ENCODE results near the gene ZYX.
"Not testable (repeated sequence)": the region's sequence is repeated elsewhere in the genome, so short reads cannot be mapped to it uniquely, and the experiment has no call there.

ZYX gene

DNA sequence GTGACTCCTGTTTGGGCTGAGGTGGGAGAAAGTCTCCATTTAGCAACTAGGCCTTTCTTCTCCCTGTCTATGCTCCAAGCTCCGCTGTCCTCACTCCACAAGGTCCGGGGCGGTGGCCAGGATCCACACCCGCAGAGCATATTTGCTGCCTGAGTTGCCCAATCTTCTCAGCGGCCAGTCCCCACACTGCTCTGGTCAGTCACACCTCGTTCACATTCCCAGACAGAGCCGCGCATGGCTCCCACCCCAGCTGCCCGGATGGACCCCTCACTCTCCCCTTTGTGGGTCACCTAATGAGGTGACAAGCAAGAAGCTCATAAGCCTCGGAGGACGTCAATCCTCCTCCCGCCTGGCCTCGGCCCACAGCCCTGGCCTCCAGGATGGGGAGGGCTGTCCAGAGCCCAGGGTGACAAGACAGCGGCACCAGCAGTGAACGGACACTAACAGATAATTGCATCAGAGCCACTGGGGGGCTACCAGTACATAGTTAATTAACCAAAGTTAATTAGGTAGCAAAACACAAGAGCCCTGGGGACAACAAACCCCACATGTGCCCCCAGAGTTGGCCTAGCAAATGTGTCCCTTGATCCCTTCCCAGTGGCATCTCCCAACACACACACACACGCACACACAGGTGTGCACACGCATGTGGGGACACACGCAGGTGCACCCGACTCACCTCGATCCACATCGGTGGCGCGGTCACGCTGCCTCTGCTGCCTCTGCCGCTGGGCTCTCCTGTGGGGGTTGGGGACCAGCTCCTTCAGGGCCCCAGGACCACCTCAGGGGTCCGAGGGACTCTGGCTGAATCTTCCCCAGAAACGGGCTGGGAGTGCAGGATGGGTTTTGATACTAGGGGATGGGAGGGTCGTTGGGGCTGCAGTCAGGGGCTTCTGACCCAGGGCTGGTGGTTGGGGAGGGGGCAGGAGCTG is 15.7 kb downstream of the ZYX start:
- DNase-seq (ENCODE audit: low read depth in 2 of 2): no peak

DNA sequence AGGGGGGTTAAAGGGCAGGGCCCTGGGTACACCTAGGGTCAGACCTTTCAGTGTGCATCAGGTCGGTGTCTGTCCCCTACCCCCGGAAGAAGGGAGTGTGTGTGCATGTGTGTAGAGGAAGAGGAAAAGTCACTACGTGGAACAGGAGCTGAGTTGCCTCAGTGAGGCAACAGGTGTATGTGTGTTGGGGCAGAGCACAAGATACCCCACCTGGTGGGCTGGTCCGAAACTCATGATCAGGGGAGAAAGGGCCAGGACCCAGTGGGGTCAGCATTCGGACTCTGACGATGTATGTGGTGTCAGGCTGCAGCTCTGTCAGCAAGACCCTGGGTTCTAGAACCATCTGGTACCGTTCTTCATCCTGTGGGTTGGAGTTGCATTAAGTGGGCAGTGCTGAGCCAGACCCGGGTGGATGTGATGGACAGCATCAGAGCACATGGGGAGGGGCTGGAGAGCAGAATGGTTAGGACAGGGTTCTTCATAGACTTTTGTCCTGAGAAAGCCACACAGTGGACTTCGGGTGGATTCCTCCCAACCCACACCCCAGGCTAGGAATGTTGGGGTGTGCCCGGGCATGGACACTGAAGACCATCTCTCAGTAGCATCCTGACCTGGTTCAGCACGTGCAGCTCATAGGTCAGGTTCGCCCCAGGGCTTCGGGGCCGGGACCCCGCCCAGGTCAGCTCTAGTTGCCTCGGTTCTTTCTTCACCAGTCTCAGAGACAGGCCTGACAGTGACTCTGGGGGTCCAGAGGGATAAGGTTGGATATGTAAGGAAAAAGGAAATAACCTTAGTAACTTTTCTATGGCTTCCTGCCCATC is 16.8 kb downstream of the ZYX start:
- DNase-seq (ENCODE audit: low read depth in 2 of 2): no peak

DNA sequence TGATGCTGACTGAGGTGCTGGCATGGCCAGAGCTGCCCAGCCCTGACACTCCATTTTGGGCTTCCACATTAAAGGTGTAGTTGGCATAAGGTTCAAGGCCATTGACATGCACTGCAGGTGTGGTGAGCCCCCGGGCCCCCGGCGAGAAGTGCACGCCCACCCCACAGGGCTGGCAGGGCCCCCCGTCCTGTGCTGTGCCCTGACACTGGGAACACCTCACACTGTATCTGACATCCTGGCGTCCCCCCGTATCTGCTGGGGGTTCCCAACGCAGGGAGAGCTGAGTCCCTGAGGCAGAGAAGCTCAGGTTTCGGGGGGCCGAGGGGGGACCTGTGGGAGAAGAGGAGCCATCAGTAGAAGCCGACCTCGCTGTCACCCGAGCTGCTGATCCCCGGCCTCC is 17.5 kb downstream of the ZYX start:
- no peak for DNase-seq (ENCODE audit: low read depth in 2 of 2)

DNA sequence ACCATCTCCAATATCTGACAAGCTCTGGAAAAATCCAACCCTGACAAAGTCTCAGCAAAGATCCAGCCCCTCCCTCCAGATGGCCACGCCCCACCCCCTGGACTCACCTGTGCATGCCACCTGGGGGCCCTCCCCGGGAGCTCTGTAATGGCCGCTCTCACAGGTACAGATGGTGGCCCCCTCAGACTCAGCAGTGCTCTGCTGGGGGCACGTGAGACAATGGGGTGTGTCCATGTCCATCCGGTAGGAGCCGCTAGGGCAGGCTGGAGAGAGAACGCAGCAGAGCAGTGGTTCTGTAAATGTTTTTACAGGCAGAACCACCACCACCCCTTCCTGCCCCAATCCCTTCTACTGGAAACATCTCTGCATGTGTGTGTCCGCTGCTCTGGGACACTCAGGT is 18.0 kb downstream of the ZYX start:
- DNase-seq (ENCODE audit: low read depth in 2 of 2): no peak

DNA sequence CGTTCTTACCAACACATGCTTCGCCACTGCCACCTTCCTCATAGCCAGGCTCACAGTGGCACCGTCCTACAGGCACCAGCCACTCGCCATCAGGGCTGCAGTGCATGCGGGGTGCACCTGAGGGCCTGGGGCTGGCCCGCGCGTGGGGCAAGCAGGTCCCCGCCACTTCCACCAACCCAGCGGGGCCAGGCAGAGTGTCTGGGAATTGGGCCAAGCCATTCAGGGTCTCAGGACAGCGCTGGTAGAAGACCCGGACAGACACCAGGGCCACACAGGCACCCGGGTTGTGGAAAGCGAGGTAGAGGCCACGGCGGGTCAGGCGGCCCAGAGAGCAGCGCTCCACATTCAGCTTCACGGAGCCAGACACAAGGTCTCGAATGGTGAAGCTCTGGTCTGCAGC is 18.5 kb downstream of the ZYX start:
- no peak for DNase-seq (ENCODE audit: low read depth in 2 of 2)

DNA sequence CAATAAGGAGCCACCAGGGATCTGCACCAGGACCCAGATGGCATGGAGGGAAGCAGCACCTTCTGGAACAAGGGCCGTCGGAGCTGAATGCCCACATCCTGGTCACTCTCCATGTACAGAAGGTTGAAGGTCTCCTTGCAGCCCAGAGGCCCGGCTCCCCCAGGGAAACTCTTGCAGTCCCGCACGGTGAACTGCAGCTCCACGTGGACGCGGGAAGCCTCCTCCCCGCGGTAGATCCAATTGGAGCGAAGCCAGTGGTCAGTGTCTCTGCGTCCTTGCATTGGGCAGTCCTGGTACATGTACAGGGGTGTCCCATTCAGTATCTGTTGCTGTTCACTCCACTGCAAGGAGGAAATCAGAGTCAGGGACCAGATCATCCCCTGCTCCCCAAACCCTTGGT is 20.1 kb downstream of the ZYX start:
- DNase-seq (ENCODE audit: low read depth in 2 of 2): no peak

DNA sequence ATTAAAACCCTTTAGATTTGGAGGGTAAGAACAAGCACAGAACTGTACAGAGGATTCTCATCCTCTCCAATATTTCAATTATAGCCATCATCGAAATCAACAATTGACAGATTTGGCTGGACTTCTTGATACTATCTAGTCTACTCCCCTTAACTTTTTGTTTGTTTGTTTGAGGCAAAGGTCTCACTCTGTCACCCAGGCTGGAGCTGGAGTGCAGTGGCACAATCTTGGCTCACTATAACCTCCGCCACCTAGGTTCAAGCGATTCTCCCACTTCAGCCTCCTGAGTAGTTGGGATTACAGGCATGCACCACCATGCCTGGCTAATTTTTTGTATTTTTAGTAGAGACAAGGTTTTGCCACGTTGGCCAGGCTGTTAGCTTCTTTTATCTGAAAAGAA is 21.1 kb downstream of the ZYX start:
- not testable (repeated sequence) for DNase-seq (ENCODE audit: low read depth in 2 of 2)

DNA sequence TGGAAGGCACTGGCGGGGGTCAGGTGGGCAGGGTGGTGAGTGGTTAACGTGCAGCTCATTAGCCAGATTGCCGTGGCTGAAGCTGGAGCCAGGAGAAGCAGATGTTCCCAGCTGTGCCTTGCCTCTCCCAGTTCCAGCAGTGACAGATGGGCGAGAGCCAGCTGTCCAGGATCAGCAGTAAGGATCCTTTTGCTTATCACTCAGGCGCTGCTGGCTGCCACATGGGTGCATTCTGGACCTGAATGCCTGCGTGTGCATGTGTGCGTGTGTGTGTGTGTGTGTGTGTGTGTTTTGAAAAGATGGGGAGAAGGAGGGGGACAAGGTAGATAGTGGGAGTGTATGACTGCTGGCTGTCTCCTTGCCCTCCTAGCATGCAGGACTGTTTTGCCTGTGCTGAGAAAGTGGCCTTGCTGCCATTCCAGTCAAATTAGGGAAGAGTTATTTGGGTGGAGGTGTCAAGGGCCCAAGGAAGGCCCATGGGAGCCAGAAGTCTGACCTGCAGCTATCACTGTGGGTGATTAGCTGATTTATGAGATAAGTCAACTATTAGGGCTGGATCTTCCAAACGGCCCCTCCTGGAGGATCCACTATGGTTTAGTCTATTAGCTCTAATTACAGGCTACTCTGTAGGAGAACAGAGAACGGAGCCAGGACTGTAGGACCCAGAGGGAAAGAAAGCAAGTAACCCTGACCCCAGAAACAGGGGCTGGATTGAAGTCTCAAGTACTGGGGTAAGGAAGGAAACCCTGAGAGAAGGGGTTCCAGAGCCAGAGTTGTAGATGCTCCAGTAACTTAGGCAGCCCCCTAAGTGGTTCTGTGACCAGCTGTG is 24.2 kb downstream of the ZYX start:
- no peak for DNase-seq (ENCODE audit: low read depth in 2 of 2)

DNA sequence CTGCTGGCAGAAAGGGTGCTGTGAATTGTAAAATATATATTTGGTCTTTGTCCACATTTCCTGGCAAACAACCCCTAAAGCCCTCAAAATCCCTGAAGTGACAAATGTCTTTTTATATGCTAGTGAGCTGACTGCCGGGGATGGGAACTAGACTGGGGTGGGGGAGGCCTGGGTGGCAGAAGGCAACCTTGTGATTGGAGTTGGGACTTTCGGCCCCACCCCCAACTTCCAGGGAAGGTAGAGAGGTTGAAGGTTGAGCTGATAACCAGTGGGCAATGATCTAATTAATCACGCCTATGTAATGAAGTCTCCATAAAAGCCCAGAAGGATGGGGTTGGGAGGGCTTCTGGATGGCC is 24.8 kb downstream of the ZYX start:
- DNase-seq (ENCODE audit: low read depth in 2 of 2): no peak

DNA sequence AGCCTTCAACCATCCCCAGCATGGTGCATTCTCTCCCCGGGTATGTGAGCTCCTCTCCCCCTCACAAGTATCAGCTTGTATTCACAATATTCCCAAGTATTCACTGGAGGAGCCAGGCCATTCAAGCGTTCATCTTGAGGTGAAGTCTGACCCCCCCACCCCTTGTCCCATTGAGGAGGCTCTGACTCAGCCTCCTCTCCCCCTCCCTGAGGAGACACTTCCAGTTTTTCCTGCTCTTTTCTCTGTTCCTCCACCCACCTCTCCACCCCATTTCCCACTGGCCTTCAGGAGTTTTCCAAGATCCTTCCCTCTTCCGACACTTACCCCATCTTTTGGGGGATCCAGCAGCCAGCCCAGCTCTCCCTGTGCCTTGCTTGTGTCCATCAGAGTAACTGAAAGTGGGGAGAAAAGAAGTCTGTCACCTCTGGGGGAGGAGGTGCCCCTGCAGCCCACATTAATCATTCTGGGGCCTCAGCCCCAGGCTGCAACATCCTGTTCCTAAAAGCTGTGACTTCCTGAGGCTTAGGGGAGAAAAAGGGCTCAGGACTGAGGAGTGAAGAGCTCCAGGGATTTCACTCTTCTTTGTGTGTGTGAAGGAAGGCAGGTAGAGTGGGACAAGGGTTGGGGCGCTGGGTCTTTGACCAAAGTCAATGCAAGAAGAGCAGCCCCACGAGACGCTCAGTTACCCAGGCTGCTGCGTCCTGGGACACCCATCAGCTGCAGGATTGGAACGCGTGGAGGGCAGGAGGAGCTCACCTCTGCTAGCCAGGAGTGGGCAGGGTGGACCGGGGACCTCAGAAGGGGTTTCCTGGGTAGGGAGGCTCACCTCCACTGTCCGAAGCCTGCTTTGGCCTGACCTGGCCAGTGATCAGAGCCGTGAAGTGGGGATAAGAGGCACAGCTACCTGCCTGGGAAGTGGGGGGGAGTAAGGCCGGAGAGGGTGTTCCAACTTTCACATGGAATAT is 26.4 kb downstream of the ZYX start:
- no peak for DNase-seq (ENCODE audit: low read depth in 2 of 2)

DNA sequence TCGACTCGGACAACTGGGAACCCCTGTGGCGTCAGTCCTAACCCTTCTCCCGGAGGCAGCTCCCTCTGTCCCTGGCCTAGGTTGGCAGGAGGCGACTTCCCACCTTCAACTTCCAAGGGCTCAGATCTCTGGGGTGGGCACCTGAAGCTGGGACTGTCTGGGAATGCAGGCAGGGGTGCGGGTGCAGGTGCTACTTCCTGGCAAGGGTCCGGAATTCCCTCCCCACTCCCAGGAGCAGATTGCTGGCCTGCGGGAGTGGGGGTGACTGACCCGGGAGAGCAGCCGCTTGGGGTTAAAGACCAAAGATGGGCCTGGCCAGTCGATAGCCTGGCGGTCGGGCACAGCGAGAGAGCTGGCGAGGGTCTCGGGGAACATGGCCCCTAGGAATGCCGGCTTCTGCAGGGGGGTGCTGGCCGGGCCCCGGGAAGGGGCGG is 27.1 kb downstream of the ZYX start:
- DNase-seq (ENCODE audit: low read depth in 2 of 2): no peak

DNA sequence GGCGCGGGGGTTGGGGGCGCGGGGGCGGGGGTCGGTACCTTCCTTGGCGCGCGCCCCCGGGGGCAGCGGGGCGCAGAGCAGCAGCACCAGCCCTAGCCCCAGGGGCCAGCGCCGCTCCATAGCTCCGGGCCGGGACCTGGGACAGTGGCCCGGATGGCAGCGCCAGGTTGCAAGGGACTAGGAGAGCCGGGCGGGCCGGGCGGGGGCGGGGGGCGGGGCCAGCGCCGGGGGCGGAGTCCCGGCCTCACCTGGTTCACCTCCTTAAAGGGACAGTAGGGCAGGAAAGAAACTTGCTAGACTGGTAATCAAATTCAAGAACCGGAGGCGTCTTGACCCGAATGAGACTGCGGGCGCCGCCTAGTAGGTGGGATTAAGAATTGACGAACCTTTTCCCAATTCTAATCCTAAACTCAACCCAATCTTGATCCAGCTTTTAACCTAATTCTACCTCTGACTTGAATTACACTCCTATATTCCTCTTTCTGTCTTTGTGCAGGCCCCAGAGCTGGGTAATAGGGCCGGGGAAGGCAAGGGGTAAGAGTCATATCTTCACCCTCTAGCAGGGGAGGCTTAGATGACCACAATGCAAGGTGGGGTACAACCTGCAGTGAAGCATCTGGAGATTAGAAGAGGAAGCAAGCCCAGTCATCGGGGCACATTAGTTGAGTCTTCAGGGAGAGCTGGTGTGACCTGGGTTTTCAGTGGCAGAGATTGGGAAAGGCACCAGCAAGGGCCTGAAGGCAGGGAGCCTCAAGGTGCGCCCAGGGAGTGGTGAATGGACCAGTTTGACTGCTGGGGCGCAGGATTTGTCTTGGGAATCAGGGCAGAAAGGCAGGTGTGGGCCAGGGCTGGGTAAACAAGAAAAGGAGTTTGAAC is 27.8 kb downstream of the ZYX start, which contains the start of gene EPHA1:
Gene EPHA1 (minus strand): TSS at position 171 of the 876 bp plus-strand sequence. CDS start 51 bp downstream, at position 120.
- peak; percentile 40 to 50 for DNase-seq (ENCODE audit: low read depth in 2 of 2)

DNA sequence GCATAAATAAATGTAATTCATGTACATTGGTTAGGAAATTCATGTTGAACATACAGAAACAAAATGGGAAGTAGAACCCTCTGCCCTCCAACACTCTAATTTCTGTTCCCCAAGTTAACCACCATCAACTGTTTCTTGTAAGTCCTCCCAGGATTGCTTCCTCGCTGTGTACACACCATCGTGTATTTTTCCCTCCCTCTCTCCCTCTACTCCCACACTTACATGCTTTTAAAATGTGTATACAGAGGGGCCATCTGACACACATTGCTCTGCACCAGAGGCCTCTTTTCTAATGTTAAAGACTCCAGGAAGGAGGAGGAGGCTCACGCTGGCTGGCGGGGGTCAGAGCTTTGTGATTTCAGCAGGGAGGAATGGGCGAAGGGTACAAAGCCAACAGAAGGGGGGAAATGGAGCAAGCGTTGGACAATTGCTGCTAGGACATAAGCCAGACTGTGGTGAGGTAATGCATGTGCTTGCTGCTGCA is 29.4 kb downstream of the ZYX start:
- no peak for DNase-seq (ENCODE audit: low read depth in 2 of 2)

DNA sequence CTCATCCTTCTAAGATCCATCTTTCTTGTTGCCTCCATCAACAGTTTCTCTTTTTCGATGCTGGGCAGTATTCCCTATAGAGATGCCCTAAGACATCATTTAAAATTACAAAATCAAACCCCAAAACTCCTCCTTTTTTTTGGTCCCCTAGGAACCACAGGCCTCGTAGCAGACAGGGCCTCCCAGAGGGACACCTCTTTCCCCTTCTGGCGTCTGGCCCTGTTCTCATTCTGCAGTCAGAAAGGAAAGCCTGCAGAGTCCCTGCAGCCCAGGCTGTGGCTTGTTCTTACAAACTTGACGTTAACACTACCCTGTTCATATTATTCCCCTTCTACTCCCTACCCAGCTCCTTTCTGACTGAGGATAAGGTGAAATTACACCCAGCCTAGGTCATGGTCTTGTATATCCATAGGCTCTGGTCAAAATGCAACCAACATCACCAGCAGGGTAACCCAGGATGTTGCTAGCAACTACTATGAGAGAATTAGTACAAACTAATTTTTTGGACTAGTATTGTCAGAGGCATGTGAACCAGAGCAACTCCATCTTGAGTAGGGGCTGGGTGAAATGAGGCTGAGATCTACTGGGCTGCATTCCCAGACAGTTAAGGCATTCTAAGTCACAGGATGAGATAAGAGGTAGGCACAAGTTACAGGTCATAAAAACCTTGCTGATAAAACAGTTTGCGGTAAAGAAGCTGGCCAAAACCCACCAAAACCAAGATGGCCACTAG is 31.0 kb downstream of the ZYX start:
- no peak for DNase-seq (ENCODE audit: low read depth in 2 of 2)

DNA sequence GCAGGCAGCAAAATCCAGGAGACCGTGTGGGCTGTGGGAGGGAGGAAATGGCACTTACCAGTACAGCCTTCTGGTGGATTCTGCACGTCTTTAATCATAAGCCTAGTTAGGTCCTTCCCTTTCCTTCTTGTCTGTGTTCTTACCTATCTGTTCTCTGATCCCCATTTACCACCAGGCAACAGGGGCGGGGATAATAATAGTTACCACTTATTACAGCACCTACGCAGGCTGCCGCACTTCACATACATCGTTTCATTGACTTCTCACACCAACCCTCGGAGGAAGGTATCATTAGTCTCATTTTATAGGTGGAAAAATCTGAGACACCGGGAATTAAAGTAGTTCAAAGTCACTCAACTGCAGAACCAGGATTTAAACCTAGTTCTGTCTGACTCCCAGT is 32.0 kb downstream of the ZYX start:
- DNase-seq (ENCODE audit: low read depth in 2 of 2): no peak

DNA sequence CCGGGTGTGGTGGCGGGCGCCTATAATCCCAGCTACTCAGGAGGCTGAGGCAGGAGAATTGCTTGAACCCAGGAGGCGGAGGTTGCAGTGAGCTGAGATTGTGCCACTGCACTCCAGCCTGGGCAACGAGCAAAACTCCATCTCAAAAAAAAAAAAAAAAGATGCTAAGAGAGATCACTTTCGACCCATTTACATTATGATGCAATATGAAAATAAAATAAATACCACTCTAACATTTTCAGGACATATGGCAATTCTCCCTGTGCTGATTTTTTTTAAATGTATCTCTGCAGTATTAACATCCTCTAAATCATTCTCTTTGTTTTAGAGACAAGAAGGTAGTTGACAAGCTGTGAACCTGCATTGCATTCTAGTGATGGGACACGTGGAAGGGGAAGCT is 34.1 kb downstream of the ZYX start:
- DNase-seq (ENCODE audit: low read depth in 2 of 2): not testable (repeated sequence)

DNA sequence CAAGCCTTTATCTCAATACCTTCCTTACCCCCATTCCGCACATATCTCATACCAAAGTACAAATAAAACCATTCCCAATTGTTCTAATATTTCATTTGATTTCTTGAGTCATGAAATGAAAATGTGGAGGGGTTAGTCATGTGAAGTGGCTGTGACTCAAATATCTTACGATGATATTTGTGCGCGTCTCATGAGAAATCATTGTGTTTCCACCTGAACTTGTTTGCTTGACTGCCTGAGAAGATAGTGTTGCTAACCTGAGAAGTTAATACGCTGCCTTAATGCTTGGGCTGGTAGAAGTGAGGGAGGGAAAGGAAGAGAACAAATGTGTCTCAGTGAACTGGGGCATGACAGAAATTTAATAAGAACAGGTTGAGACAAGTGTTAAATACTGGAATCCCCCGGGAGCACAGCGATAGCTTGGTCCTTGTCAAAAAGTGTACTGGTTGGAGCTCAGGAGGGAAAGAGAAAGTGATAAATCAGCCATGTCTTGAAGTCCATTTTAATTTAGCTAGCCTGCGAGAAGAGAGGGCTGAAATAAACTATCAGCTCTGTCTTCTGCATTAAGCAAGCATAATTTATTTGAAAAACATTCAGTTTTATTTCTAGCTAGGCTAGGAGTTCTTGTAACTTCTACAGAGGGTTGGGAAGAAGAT is 34.7 kb downstream of the ZYX start:
- no peak for DNase-seq (ENCODE audit: low read depth in 2 of 2)

DNA sequence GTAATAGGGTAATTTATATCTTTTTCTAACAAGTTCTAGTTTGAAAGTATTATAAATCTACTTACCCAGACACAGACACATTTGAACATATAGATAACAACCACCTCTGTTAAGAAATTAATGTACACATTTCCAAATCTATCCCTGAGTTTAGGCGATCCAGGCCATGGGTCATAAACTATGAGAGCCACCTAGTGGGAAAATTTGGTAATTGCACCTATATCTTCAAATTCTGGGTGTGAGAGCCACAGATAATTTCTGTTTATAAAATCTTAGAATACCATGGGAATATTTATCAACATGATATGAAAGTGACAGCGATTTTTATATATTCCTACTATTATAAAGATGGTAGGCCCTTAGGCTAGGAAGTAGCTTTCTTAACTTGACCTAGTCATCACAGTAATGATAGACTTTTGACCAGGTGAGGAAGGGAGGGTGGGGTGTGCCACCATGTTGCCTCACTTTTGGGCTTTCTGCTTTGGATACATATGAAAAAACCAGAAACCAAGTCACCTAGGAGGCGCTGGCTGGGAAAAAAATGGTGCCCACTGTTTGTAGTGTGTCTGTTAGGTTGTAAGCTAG is 35.5 kb downstream of the ZYX start:
- peak in 1 of 2 donors; percentile 33 for DNase-seq (ENCODE audit: low read depth in 2 of 2)
